H1 (cell line): ENCODE measurements around the gene PPP1CA. TPM values are rescaled to one million over a fixed set of nuclear protein-coding genes. Genes with fewer than 3 reads are reported as not detected.

Experiments
- CBX8 ChIP-seq: fragments of 300-800, 300-1000 bp; sonication (generic); IDR thresholded peaks from 2 replicates; pipeline ENCODE4 v1.7.1; 2016; ENCODE audit warnings: low read depth, low read length, borderline replicate concordance
- CHD1 ChIP-seq: IDR thresholded peaks from 2 replicates; pipeline ENCODE4 v1.6.1; 2012; ENCODE audit warnings: low read depth, low read length, improper control_type of control experiment
- EGR1 ChIP-seq: IDR thresholded peaks from 2 replicates; pipeline ENCODE4 v1.6.1; 2011; ENCODE audit warnings: low read depth, low read length, borderline replicate concordance
- EP300 ChIP-seq, 2 experiments: IDR thresholded peaks; 1 replicate in 1 of 2; 2 replicates in 1 of 2; pipeline ENCODE4 v1.6.1; 2011 to 2012; ENCODE audit warnings: low read depth in 2 of 2, low read length in 2 of 2, mild to moderate bottlenecking in 2 of 2, borderline replicate concordance in 1 of 2, inconsistent platforms in 1 of 2, moderate library complexity in 1 of 2
- FOSL1 ChIP-seq: IDR thresholded peaks from 2 replicates; pipeline ENCODE4 v1.6.1; 2011; ENCODE audit warnings: mild to moderate bottlenecking, low read depth, low read length, moderate library complexity; ENCODE audit not compliant: insufficient read depth
- HDAC6 ChIP-seq: IDR thresholded peaks from one replicate; pipeline ENCODE4 v1.7.1; 2012; ENCODE audit warnings: low read depth, mild to moderate bottlenecking, inconsistent platforms, low read length, moderate library complexity
- KDM4A ChIP-seq: IDR thresholded peaks from one replicate; pipeline ENCODE4 v1.7.1; 2012; ENCODE audit warnings: low read depth, mild to moderate bottlenecking, moderate library complexity, low read length, inconsistent platforms; ENCODE audit not compliant: severe bottlenecking
- KDM5A ChIP-seq: fragments of 200-600 bp; IDR thresholded peaks from 2 replicates; pipeline ENCODE4 v1.7.1; 2012; ENCODE audit warnings: mild to moderate bottlenecking, low read length, inconsistent platforms, mixed read lengths
- SP1 ChIP-seq: IDR thresholded peaks from 2 replicates; pipeline ENCODE4 v1.6.1; 2011; ENCODE audit warnings: low read depth, low read length
- TAF7 ChIP-seq: optimal IDR thresholded peaks from 2 replicates; pipeline ENCODE3; 2011; ENCODE audit warnings: low read depth, mild to moderate bottlenecking, inconsistent platforms, low read length, moderate library complexity, borderline replicate concordance
- polyA plus RNA-seq, 7 experiments: library from polyadenylated mRNA; depleted of rRNA in 3 of 7; stranded (reverse) in 5 of 7; unstranded in 2 of 7; fragments of >200 nt in 5 of 7; fragments of 200-250 nt in 2 of 7; gene quantifications; 1 replicate in 5 of 7; 2 replicates in 1 of 7; 4 replicates in 1 of 7; pipeline versions ENCODE4 v1.2.1 to v1.2.3, GENCODE V29; 2011 to 2013; ENCODE audit warnings: missing spikeins in 2 of 7, mixed read lengths in 2 of 7
- total RNA-seq: library from RNA; stranded (reverse); fragmentation: NEBNext Ultra II Directional; extraction: Animal tissue kit (Norgen Biotek cat#: 25700); gene quantifications from 2 replicates; pipeline ENCODE4 v1.2.1, GENCODE V29; 2021
- TF ChIP-seq, protein P1 (sequence below): fragments of 300-600 bp; sonication (generic); IDR thresholded peaks from 2 replicates; pipeline ENCODE4 v1.7.1; 2012; ENCODE audit warnings: low read length, moderate library complexity, mild to moderate bottlenecking, inconsistent platforms; ENCODE audit not compliant: insufficient replicate concordance
- TF ChIP-seq, protein P2 (sequence below): IDR thresholded peaks from 2 replicates; pipeline ENCODE4 v1.6.1; 2011; ENCODE audit warnings: low read depth, mild to moderate bottlenecking, low read length; ENCODE audit not compliant: insufficient read depth

The PPP1CA gene
- total and polyA plus RNA-seq, 2 of the 8 experiments (the other 6 are each of a cell fraction or from before 2014, with no cell fraction given), result 198 to 359 TPM

DNA sequence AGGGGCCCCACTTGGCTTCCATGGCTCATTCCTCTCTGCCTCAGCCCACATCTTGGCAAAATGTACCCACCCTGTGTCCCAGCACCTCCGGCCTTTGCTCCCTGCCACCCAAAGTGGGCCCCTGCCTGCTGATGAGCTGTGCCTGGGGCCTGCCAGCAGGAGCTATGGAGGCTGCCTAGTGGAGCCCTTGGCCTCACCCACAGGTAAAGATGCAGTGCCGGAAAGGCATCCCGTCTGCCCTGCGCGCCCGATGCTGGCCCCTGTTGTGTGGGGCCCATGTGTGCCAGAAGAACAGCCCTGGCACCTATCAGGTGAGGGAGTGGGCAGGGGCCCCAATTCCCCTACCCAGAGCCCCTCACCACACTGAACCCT, 3.5 kb upstream of the PPP1CA start (continued):
- TF ChIP-seq, protein P1, sequence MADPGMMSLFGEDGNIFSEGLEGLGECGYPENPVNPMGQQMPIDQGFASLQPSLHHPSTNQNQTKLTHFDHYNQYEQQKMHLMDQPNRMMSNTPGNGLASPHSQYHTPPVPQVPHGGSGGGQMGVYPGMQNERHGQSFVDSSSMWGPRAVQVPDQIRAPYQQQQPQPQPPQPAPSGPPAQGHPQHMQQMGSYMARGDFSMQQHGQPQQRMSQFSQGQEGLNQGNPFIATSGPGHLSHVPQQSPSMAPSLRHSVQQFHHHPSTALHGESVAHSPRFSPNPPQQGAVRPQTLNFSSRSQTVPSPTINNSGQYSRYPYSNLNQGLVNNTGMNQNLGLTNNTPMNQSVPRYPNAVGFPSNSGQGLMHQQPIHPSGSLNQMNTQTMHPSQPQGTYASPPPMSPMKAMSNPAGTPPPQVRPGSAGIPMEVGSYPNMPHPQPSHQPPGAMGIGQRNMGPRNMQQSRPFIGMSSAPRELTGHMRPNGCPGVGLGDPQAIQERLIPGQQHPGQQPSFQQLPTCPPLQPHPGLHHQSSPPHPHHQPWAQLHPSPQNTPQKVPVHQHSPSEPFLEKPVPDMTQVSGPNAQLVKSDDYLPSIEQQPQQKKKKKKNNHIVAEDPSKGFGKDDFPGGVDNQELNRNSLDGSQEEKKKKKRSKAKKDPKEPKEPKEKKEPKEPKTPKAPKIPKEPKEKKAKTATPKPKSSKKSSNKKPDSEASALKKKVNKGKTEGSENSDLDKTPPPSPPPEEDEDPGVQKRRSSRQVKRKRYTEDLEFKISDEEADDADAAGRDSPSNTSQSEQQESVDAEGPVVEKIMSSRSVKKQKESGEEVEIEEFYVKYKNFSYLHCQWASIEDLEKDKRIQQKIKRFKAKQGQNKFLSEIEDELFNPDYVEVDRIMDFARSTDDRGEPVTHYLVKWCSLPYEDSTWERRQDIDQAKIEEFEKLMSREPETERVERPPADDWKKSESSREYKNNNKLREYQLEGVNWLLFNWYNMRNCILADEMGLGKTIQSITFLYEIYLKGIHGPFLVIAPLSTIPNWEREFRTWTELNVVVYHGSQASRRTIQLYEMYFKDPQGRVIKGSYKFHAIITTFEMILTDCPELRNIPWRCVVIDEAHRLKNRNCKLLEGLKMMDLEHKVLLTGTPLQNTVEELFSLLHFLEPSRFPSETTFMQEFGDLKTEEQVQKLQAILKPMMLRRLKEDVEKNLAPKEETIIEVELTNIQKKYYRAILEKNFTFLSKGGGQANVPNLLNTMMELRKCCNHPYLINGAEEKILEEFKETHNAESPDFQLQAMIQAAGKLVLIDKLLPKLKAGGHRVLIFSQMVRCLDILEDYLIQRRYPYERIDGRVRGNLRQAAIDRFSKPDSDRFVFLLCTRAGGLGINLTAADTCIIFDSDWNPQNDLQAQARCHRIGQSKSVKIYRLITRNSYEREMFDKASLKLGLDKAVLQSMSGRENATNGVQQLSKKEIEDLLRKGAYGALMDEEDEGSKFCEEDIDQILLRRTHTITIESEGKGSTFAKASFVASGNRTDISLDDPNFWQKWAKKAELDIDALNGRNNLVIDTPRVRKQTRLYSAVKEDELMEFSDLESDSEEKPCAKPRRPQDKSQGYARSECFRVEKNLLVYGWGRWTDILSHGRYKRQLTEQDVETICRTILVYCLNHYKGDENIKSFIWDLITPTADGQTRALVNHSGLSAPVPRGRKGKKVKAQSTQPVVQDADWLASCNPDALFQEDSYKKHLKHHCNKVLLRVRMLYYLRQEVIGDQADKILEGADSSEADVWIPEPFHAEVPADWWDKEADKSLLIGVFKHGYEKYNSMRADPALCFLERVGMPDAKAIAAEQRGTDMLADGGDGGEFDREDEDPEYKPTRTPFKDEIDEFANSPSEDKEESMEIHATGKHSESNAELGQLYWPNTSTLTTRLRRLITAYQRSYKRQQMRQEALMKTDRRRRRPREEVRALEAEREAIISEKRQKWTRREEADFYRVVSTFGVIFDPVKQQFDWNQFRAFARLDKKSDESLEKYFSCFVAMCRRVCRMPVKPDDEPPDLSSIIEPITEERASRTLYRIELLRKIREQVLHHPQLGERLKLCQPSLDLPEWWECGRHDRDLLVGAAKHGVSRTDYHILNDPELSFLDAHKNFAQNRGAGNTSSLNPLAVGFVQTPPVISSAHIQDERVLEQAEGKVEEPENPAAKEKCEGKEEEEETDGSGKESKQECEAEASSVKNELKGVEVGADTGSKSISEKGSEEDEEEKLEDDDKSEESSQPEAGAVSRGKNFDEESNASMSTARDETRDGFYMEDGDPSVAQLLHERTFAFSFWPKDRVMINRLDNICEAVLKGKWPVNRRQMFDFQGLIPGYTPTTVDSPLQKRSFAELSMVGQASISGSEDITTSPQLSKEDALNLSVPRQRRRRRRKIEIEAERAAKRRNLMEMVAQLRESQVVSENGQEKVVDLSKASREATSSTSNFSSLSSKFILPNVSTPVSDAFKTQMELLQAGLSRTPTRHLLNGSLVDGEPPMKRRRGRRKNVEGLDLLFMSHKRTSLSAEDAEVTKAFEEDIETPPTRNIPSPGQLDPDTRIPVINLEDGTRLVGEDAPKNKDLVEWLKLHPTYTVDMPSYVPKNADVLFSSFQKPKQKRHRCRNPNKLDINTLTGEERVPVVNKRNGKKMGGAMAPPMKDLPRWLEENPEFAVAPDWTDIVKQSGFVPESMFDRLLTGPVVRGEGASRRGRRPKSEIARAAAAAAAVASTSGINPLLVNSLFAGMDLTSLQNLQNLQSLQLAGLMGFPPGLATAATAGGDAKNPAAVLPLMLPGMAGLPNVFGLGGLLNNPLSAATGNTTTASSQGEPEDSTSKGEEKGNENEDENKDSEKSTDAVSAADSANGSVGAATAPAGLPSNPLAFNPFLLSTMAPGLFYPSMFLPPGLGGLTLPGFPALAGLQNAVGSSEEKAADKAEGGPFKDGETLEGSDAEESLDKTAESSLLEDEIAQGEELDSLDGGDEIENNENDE, result no peak
- TF ChIP-seq CBX8 (no peak), KDM4A (no peak), SP1 (no peak), EGR1 (no peak), CHD1 (no peak), KDM5A (no peak), HDAC6 (no peak), EP300 (IDR thresholded peaks at IDR 0.05; ENCODE audit: borderline replicate concordance in 1 of 2, low read depth in 2 of 2, low read length in 2 of 2) (no peak), FOSL1 (no peak), TAF7 (no peak)
- TF ChIP-seq, protein P2, sequence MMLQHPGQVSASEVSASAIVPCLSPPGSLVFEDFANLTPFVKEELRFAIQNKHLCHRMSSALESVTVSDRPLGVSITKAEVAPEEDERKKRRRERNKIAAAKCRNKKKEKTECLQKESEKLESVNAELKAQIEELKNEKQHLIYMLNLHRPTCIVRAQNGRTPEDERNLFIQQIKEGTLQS, result no peak
